K562 (cell line): ENCODE data around the gene CACNA2D3.

Source experiments
- SMARCA5 ChIP-seq: fragments of 450-650 bp; IDR thresholded peaks from 2 replicates; pipeline ENCODE4 v1.6.1; 2016
- TAF1 ChIP-seq: IDR thresholded peaks from 2 replicates; pipeline ENCODE4 v1.6.1; 2011; ENCODE audit warnings: mild to moderate bottlenecking, low read length, moderate library complexity; ENCODE audit not compliant: insufficient read depth, control insufficient read depth, severe bottlenecking; ENCODE audit errors: extremely low read depth
- WHSC1 ChIP-seq: IDR thresholded peaks from one replicate; pipeline ENCODE4 v1.6.1; 2012; ENCODE audit warnings: low read length, control low read depth, inconsistent platforms
- TF ChIP-seq, protein P1 (sequence below), 3 experiments: IDR thresholded peaks in 2 of 3; conservative IDR thresholded peaks in 1 of 3; 2 replicates each; pipeline ENCODE4 v1.5.1; 2011 to 2012; ENCODE audit warnings: low read length in 3 of 3, mild to moderate bottlenecking in 3 of 3, control low read depth in 2 of 3, improper control_type of control experiment in 1 of 3, inconsistent platforms in 1 of 3, low read depth in 1 of 3, mixed read lengths in 1 of 3, moderate library complexity in 1 of 3; ENCODE audit not compliant: insufficient read depth in 2 of 3
- TF ChIP-seq, protein P2 (sequence below): sonication (generic); formaldehyde crosslinking; IDR thresholded peaks from 2 replicates; pipeline ENCODE4 v1.9.0; 2022; ENCODE audit warnings: mild to moderate bottlenecking, missing genetic modification reagents

GRCh38 chr3:54536450-54536849 lies 414.1 kb downstream of the CACNA2D3 start:
- TF ChIP-seq SMARCA5, result no peak
- no peak for TF ChIP-seq TAF1
- TF ChIP-seq, protein P1, sequence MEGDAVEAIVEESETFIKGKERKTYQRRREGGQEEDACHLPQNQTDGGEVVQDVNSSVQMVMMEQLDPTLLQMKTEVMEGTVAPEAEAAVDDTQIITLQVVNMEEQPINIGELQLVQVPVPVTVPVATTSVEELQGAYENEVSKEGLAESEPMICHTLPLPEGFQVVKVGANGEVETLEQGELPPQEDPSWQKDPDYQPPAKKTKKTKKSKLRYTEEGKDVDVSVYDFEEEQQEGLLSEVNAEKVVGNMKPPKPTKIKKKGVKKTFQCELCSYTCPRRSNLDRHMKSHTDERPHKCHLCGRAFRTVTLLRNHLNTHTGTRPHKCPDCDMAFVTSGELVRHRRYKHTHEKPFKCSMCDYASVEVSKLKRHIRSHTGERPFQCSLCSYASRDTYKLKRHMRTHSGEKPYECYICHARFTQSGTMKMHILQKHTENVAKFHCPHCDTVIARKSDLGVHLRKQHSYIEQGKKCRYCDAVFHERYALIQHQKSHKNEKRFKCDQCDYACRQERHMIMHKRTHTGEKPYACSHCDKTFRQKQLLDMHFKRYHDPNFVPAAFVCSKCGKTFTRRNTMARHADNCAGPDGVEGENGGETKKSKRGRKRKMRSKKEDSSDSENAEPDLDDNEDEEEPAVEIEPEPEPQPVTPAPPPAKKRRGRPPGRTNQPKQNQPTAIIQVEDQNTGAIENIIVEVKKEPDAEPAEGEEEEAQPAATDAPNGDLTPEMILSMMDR (IDR thresholded peaks at IDR 0.05 in 2 of 3, conservative IDR thresholded peaks at IDR 0.05 in 1 of 3; ENCODE audit: insufficient read depth in 2 of 3, low read depth in 1 of 3, low read length in 3 of 3), result no peak
- TF ChIP-seq WHSC1, result no peak
- TF ChIP-seq, protein P2, sequence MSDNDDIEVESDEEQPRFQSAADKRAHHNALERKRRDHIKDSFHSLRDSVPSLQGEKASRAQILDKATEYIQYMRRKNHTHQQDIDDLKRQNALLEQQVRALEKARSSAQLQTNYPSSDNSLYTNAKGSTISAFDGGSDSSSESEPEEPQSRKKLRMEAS (CRISPR knock-in tag), result no peak
